COR-L47 (cell line): ENCODE data around the gene RGPD5.
"Not testable (repeated sequence)": the region's sequence is repeated elsewhere in the genome, so short reads cannot be mapped to it uniquely, and the experiment has no call there.

ENCODE experiments used
- DNase-seq: peaks from one replicate; lab custom pipeline; 2025; lab: John Stamatoyannopoulos, UW

The RGPD5 gene

GRCh38 chr2:109794074-109794737, at the start of gene RGPD5:
Gene RGPD5, plus strand, starts transcription at chr2:109794305. Its CDS starts 161 bp downstream, at chr2:109794466.
- DNase-seq = not testable (repeated sequence)

- not testable (repeated sequence) for DNase-seq
These were observed 42.5 kb upstream of the RGPD5 start for GRCh38 chr2:109751572-109751971.

GRCh38 chr2:109757163-109757824, 36.8 kb upstream of the RGPD5 start:
- not testable (repeated sequence) for DNase-seq

- not testable (repeated sequence) for DNase-seq
These were observed 33.7 kb upstream of the RGPD5 start for GRCh38 chr2:109760265-109761042.

DNA sequence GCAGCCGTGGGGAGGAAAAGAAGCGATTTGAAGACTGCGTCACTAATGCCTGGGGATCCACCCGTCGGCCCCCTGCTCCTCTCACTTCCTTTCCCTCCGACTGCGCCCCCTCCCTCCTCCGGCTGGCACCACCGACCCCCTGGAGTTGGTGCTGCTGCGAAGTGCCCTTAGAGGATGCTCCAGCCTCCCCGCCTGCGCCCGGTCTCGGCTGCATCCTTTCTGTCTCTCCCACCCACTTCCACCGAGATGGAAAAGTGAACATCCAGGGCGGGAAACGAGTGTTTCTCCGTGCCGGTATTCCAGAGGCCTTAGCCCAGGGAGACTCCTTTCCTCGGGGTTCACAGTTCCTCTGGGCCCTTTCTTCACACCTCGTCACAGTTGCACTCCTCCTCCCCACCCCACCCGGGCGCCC, 33.1 kb upstream of the RGPD5 start:
- not testable (repeated sequence) for DNase-seq

GRCh38 chr2:109761976-109762375, 32.1 kb upstream of the RGPD5 start:
- DNase-seq = not testable (repeated sequence)

DNA sequence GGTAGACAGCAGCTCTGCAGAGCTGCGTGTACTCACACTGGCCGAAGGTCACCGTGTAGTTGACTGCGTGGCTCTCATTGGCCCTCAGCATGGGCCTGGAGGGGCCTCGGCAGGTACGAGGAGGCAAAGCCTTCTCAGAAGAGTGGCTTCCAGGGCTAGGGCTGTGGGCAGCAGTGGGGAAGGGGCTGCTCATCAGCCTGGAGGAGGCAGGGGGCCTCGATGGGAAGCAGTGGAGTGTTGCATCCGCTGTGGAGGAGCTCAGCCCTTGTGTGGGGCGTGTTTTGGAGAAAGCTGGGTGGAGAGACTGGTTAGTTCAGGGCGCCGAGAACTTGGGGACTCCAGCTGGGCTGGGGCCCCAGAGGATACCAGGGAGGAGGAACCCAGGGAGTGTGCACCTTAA, 28.0 kb upstream of the RGPD5 start:
- not testable (repeated sequence) for DNase-seq

- DNase-seq = not testable (repeated sequence)
These were observed 27.1 kb upstream of the RGPD5 start for GRCh38 chr2:109766886-109767578.

- not testable (repeated sequence) for DNase-seq
These were observed 25.2 kb upstream of the RGPD5 start for GRCh38 chr2:109768934-109769333.

GRCh38 chr2:109779118-109779517, 15.0 kb upstream of the RGPD5 start:
- not testable (repeated sequence) for DNase-seq

DNA sequence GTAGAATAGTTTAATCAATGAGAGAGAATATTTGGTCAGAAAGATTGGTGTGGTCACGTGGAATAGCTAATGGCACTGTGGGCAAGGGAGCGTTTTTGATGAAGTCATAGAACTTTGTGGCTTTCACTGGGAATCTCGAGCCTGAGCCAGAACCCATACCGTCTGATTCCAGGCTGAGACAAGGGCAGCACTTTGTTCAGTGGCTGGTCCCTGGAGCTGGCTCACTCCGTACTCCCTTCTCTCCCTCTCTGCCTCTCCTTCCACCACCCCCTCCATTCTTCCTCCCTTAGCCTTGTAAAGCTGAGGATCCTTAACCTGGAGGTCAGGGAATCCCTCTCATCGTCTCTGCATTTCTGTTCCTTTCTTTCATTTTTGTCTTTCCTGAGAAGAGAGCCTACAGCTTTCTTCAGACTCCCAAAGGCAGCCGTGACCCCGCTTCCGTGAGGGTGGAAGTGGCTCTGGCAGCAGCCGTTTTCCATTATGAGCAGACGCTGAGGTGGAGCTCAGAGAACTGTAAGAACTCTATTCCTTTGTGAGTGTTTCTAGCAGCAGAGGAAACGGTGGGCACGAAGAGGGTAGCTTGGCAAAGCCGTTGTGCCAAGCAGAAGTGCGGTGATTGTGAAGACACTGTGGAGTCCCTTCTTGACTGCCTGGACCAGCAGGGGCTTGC, 12.8 kb upstream of the RGPD5 start:
- DNase-seq = not testable (repeated sequence)

DNA sequence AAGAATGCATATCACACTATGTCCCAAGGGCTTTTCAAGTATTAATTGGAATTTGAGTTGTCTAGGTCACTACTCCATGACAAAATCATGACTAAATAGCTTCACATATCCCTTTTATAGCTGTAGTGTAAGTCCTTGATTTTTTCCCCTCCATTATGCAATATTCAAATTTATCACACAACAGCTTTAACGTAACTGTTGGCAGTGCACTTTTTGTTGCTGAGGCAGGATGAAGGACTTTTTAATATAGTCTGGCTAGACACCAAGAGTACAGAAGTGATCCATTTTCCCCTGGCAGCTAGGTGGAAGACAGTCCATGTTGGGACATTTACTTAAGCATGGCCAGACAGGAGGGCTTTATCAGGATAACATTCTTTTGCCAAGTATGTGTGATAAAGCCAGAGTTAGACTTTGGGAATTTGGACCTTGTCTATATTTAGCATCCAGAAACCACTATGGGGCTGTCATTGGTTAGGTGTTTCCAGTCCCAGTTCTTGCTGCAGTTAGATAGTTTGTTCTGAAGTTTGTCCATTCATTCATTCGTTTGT, 11.6 kb upstream of the RGPD5 start:
- not testable (repeated sequence) for DNase-seq

- DNase-seq = not testable (repeated sequence)
These were observed 2.4 kb upstream of the RGPD5 start for GRCh38 chr2:109791530-109792279.

DNA sequence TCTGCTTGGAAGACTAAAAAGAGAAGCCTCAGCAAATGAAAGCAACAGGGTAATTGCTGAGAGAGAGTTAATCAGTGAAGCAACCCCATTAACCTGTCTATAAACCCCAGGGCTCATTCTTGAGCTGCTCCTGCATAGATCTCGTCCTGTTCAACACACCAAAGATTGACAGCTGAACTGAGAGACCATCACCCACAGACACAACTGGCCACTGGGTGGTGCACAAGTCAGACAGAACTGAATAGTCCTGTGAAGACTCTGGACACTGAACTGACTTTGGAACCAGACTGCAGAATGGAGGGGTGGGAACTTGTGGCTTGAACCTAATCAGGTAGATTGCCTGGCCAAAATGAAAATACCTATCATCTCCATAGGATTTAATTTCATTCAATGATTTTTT, 1.4 kb upstream of the RGPD5 start:
- DNase-seq = not testable (repeated sequence)

- not testable (repeated sequence) for DNase-seq
These were observed 77.1 kb downstream of the RGPD5 start for GRCh38 chr2:109871129-109871751.

GRCh38 chr2:109876625-109877024, 82.5 kb downstream of the RGPD5 start:
- DNase-seq = not testable (repeated sequence)

DNA sequence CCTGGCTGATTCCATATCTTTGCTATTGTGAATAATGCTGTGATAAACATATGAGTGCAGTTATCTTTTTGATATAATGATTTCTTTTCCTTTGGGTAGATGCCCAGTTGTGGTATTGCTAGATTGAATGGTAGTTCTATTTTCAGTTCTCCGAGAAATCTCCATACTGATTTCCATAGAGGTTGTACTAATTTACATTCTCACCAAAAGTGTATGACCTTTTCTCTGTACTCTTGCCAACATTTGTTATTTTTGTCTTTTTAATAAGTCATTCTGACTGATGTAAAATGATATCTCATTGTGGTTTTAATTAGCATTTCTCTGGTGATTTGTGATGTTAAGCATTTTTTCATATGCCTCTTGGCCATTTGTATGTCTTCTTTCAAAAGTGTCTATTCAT, 88.0 kb downstream of the RGPD5 start:
- DNase-seq = not testable (repeated sequence)

GRCh38 chr2:109888414-109888813, 94.3 kb downstream of the RGPD5 start:
- DNase-seq = not testable (repeated sequence)

GRCh38 chr2:109889909-109890308, 95.8 kb downstream of the RGPD5 start:
- DNase-seq = not testable (repeated sequence)

DNA sequence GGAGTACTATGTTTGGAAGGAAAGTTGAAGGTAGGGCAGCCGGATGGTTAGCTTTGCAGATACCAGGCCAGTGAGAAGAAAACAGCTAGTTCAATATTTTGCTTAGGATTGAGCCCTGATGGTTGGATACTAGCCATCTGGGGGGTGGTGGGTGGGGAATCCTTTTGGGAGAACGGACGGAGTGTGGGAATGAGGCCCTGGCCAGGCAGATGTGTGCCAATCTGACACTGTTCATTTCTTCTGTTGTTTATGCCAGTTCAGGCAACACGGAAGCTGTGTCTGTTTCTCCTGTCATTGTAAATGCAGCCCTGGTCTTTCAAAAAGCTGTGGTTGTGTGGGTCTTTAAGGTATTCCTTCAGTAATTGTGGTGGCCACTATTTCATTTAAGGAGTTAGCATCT, 96.9 kb downstream of the RGPD5 start:
- not testable (repeated sequence) for DNase-seq
